Adipose tissue (tissue), 3 donors: ENCODE measurements around the gene NLRP7. TPM values are rescaled to one million over a fixed set of nuclear protein-coding genes. Genes with fewer than 3 reads are reported as not detected.
"Not testable (repeated sequence)": the region's sequence is repeated elsewhere in the genome, so short reads cannot be mapped to it uniquely, and the experiment has no call there.

Experiments used
- H3K27ac ChIP-seq: one replicate; pipeline ENCODE4 v1.5.1; 2013; ENCODE audit warnings: low read depth, low read length
- WGBS, 3 donors: extraction: QIAGEN DNeasy Blood & Tissue Kit; methylation state at CpG; one replicate each; pipeline ENCODE4 v1.1.7; 2013; 5-methylcytosine and 5-hydroxymethylcytosine counted together
- polyA plus RNA-seq, 3 donors: library from polyadenylated mRNA; stranded (reverse); fragments of 200-250 nt; gene quantifications; one replicate each; pipeline ENCODE4 v1.2.3, GENCODE V29; 2013
- donor health status: healthy with polysubstance abuse.
- donor health status: Bipolar disorder and iron deficiency.
- donor health status: healthy.

Gene NLRP7
- polyA plus RNA-seq, 3 donors: not detected

DNA sequence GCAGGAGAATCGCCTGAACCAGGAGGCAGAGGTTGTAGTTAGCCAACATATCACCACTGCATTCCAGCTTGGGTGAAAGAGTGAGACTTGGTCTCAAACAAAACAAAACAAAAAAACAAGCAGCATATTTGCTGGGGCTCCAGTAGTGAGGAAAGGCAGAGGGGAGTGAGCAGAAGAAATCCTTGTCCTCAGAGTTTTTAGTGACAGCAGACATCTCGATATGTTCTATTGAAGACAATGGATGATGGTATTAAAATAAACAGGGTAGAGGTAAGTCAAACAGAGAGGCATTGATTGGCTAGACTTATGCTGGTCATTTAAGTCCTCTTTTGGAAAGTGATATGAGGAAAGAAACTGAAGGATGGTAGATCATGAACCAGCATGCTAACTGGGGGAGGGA is 19.0 kb downstream of the NLRP7 start:
- H3K27ac ChIP-seq: no peak overlapping the region
- WGBS, 3 donors: 84 to 94% (median 94%) methylated on average over 2 of the region's 2 CpGs

DNA sequence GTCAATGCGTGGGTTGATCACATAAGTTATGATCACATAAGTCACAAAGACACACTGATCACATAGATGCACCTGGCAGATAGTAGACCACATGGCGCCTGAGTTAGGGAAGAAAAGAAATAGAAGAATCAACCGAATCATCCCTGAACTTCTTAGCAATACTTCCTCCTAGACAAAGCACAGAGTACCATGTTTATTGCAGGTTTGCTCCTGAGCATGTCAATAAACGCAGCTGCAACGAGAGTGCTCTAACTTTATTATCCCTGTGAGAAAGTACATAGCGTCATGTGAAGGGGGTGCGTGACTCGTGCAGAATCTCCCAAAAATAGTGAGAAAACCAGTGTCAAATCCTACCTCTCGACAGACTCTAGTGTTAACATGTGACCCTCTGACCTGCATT is 24.1 kb downstream of the NLRP7 start:
- 63 to 71% (median 68%) methylated on average over 9 of the region's 9 CpGs for WGBS, 3 donors

DNA sequence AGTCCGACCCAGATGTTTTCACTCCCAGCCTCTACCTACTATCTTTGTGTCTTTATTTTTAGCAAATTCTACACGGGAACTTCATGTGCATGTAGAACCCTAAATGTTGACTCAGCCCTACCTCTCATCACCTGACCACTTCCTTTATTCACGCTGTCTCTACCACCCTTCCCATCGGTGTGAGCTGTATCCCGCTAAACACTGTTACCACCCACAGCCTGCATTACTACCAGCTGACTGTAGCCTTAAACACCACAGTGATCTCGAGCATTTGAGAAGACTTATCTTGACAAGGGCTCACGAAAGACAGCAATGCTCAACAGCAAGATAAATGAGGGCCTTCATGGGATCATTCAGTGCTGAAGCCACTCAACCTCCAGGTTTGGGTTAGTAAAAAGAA is 26.2 kb downstream of the NLRP7 start:
- WGBS, 3 donors: 50 to 55% (median 50%) methylated on average over 7 of the region's 7 CpGs
- no peak overlapping the region for H3K27ac ChIP-seq

More for the DNA sequence above, 24.1 kb downstream of the NLRP7 start:
- H3K27ac ChIP-seq: no peak overlapping the region

DNA sequence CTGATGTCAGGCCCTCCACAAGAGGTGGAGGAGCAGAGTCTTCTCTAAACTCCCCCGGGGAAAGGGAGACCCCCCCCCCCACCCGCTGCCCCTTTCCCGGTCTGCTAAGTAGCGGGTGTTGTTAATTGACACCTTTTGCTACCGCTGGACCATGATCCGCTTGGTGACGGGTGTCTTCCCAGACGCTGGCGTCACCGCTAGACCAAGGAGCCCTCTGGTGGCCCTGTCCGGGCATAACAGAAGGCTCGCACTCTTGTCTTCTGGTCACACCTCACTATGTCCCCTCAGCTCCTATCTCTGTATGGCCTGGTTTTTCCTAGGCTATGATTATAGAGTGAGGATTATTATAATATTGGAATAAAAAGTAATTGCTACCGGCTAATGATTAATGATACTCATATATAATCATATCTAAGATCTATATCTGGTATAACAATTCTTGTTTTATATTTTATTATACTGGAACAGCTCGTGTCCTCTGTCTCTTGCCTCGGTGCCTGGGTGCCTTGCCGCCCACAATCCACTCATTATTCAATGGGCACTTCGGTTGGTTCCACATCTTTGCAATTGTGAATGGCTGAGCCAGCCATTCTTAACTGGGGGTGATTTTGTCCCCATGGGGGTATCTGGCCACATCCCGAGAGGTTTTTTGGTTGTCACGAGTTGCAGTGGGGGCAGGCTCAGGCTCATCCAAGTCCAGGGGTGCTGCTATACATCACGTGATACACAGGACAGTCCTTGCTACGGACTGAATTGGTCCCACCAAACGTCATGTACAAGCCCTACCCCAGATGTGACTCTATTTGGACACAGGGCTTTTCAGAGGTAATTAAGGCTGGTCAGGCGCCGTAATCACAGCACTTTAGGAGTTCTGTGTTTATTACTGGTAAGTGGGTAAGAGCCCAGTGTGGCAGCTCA is 27.4 kb downstream of the NLRP7 start:
- 40 to 51% (median 40%) methylated on average over 15 to 23 of the region's 24 CpGs for WGBS, 3 donors
- H3K27ac ChIP-seq: not testable (repeated sequence)

DNA sequence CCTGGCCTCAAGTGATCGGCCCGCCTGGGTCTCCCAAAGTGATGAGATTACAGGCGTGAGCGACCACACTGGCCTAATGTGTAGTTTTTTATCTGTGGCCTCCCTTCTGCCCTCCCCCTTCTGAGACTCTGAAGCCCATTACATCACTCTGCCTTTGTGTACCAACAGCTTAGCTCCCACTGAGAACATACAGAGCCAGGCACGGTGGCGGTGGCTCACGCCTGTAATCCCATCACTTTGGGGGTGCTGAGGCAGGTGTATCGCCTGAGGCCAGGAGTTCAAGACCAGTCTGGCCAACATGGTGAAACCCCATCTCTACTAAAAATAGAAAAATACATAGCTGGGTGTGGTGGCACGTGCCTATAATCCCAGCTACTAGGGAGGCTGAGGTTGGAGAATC is 28.8 kb downstream of the NLRP7 start:
- 60 to 93% (median 92%) methylated on average over 9 of the region's 9 CpGs for WGBS, 3 donors
- no peak overlapping the region for H3K27ac ChIP-seq

DNA sequence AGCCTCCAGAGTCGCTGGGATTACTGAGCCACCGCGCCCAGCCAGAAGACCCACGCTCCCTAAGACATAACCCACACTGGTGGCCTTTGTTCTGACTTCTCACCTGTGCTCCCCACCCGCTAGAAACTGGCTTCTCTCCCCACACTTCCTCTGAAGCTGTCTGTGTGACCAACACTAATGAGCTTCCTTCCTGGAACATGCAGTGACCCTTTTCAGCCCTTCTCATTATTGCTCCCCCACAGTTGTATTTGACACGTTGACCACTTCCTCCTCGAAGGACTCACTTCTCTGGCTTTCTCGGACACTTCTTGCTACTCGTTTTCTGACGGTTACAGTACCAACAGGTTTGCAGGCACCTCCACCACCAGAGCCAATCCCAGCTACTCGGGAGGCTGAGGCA is 30.5 kb downstream of the NLRP7 start:
- WGBS, 3 donors: 59 to 61% (median 59%) methylated on average over 11 of the region's 11 CpGs
- no peak overlapping the region for H3K27ac ChIP-seq

DNA sequence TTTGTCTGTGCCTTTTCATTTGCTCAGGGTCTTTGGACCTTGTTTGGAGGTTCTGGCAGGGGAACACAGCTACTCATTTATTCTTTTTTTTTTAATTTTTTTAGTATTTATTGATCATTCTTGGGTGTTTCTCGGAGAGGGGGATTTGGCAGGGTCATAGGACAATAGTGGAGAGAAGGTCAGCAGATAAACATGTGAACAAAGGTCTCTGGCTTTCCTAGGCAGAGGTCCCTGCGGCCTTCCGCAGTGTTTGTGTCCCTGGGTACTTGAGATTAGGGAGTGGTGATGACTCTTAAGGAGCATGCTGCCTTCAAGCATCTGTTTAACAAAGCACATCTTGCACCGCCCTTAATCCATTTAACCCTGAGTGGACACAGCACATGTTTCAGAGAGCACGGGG is 39.4 kb downstream of the NLRP7 start:
- WGBS, 3 donors: 41 to 89% (median 85%) methylated on average over 2 to 4 of the region's 5 CpGs
- H3K27ac ChIP-seq: not testable (repeated sequence)

DNA sequence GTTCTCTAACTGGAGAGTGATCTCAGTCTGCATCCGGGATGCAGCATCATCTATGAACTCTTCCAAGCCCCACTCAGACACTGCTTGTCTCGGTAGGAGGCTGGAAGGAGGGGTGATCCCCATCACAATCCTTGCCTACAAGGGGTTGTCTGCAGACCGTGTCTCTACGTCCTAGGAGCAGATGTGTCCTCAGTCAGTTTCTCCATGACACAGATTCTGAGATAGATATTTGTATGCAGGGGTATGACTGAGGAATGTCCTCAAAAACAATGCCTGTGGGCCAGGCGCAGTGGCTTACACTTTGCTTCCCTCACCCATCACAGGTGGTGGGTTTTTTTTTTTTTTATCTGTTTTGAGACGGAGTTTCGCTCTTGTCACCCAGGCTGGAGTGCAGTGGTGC is 40.5 kb downstream of the NLRP7 start:
- 78 to 83% (median 79%) methylated on average over 7 of the region's 7 CpGs for WGBS, 3 donors
- H3K27ac ChIP-seq: no peak overlapping the region

DNA sequence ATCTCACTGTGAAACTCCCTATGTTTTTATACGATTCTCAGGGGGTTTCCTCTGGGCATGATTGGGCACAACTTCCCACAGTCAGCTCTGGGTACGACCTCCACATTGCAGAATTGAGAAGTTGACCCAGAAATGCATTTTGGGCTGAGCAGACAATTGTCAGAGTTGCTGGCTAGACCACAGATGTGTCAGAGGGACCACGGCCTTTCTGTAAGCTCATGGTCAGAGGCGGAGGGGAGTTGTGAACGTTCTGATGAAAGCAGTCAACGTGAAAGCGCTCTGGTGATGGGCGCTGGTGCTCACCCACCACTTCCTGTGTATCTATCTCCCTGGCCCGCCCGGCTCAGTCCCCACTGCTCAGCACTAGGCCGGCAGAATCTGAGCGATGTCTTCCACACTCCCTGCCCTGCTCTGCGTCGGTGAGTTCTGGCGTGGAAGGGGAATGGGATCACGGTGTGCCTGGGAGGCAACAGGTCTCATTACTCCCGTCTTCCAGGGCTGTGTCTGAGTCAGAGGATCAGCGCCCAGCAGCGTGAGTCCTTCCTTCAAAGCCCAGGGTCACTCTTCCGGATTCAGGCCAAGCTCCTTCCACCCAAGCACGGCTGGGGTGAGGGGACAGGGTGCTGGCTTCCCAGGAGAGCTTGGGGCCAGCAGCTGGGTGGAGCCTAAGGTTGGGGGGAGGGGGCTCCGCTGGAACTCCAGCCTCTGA is 41.4 kb downstream of the NLRP7 start, which contains the start of gene NCR1:
TSS of gene NCR1 (plus strand) at position 346 of the 709 bp plus-strand sequence. CDS start at position 386, 40 bp downstream.
- H3K27ac ChIP-seq: no peak within 1 kb of the TSS
- 44 to 46% (median 46%) methylated on average over 22 of the region's 22 CpGs for WGBS, 3 donors

DNA sequence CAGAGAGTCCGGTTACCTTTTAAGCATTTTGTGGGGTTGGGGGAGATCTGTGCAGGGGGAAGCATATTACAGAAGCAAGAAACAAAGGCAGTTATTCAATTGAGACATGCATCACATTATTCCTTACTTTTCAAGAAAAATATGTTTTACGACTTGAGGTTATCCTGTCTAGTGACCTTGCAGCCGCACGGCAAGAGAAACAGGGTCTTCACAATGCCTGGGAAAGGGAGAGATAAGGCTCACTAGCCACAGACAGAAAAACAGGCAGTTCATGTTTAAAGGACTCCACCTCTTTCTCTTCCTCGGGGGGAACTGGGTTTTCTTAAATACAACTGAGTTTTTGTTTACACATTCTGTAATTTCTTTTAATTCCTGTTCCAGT is 41.9 kb downstream of the NLRP7 start:
- no peak overlapping the region for H3K27ac ChIP-seq
- 23 to 27% (median 26%) methylated on average over 5 of the region's 5 CpGs for WGBS, 3 donors

DNA sequence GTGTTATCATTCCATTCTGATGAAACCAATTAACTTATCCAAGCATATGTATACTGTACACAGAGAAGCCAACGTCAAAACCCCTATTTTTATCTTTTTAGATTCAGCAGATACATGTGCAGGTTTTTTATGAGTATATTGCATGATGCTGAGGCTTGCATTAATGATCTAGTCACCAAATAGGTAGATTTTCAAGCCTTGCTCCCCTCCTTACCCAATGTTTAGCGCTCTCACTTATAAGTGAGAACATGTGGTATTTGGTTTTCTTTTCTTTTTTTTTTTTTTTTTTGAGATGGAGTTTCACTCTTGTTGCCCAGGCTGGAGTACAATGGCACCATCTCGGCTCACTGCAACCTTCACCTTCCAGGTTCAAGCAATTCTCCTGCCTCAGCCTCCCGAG is 43.1 kb downstream of the NLRP7 start:
- 78 to 84% (median 81%) methylated on average over 4 of the region's 4 CpGs for WGBS, 3 donors
- not testable (repeated sequence) for H3K27ac ChIP-seq

DNA sequence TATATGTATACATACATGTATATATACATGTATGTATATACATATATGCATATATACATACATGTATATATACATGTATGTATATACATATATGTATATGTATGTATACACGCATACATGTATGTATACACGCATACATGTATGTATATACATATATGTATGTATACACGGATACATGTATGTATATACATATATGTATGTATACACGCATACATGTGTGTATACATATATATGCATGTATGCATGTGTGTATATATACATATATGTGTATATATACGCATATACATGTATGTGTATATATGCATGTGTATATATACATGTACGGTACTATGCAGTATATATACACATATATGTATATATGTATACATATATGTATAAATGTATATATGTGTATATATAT is 44.0 kb downstream of the NLRP7 start:
- WGBS, 3 donors: 89 to 95% (median 94%) methylated on average over 6 of the region's 6 CpGs
- no peak overlapping the region for H3K27ac ChIP-seq

DNA sequence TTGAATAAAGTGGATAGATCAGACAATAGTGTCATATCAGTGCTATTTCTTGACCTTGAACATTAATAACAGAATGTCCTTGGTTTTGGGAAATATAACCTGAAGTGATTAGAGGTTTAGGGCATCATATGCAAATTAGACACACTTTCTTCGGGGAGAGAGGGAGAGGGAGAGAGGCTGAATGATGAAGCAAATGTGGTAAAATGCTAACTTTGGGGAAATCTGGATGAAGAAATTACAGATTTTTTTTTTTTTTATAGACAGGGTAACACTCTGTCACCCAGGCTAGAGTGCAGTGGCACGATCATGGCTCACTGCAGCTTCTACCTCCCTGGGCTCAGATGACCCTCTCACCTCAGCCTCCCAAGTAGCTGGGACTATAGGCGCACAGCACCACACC is 45.3 kb downstream of the NLRP7 start:
- 63 to 88% (median 83%) methylated on average over 3 of the region's 3 CpGs for WGBS, 3 donors
- no peak overlapping the region for H3K27ac ChIP-seq

DNA sequence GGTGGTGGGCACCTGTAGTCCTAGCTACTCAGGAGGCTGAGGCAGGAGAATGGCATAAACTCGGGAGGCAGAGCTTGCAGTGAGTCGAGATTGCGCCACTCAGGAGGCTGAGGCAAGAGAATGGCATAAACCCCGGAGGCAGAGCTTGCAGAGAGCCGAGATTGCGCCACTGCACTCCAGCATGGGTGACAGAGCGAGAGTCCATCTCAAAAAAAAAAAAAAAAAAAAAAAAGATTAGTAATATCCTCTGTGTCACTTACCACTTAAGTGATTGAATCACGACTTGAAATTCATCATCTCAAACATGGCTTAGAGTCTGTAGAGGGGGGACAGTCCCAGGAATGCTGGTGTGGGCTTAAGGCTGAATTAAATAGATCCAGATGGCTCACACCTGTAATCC is 46.2 kb downstream of the NLRP7 start:
- 58 to 83% (median 65%) methylated on average over 8 of the region's 8 CpGs for WGBS, 3 donors
- not testable (repeated sequence) for H3K27ac ChIP-seq

DNA sequence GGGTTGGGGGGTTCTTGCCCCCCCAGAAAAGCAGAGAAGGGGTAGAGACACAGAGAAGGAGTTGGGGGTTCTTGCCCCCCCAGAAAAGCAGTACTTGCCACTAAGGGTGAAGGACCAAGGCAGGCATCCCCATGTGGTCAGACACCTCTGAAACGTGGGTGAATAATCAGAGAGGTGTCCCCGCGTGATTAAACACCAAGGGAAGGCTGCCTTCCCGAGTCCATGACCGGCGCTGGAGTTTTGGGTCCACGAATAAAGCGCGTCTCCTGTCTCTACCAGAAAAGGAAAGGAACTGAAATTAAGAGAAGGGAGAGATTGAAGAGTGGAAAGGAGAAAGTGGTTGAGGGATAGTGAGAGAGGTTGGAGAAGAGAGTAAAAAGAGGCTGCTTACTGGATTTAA is 47.7 kb downstream of the NLRP7 start:
- H3K27ac ChIP-seq: not testable (repeated sequence)
- 77 to 88% (median 87%) methylated on average over 9 of the region's 9 CpGs for WGBS, 3 donors

DNA sequence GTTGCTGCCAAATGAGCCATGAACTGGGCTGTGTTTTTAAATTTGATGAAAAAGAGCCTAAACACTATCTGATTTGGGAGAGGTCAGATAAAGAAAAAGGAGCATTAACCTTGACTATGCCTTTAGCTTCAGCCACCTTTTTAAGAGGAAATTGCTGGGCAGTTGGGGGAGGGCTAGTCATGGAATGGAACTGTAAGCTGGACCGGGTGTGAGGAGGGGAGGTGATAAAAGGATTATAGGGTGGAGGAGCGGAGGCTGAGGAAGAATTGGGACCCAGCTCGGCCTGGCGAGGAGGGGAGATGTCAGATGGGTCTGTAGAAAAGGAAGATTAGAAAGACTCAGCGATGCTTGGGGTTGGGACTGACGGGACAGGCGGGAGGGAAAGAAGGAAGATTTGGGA is 48.6 kb downstream of the NLRP7 start:
- 48 to 82% (median 70%) methylated on average over 7 of the region's 7 CpGs for WGBS, 3 donors
- H3K27ac ChIP-seq: not testable (repeated sequence)

DNA sequence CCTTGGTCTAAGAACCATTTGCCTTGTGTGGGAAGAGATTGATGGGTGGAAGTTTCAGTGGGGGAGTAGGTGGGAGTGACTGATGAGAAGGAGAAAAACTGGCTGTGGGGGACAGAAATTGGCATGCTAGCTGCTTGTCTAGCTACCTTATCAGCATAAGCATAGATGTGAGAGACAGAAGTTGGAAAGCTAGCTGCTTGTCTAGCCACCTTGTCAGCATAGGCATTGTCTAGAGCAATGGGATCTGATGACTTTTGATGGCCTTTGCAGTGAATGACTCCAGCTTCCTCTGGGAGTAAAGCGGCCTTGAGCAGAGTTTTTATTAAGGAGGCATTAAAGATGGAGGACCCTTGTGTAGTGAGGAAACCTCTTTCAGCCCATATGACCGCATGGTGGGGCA is 51.3 kb downstream of the NLRP7 start:
- 77 to 92% (median 85%) methylated on average over 2 of the region's 2 CpGs for WGBS, 3 donors
- H3K27ac ChIP-seq: no peak overlapping the region

DNA sequence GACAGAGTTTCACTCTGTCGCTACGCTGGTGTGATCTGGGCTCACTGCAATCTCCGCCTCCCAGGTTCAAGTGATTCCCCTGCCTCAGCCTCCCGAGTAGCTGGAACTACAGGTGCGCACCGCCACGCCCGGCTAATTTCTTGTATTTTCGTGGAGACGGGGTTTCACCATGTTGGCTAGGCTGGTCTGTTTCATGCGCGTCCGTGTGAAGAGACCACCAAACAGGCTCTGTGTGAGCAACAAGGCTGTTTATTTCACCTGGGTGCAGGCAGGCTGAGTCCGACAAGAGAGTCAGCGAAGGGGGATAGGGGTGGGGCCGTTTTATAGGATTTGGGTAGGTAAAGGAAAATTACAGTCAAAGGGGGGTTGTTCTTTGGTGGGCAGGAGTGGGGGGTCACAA is 53.2 kb downstream of the NLRP7 start:
- H3K27ac ChIP-seq: not testable (repeated sequence)
- 81 to 89% (median 87%) methylated on average over 16 of the region's 16 CpGs for WGBS, 3 donors

DNA sequence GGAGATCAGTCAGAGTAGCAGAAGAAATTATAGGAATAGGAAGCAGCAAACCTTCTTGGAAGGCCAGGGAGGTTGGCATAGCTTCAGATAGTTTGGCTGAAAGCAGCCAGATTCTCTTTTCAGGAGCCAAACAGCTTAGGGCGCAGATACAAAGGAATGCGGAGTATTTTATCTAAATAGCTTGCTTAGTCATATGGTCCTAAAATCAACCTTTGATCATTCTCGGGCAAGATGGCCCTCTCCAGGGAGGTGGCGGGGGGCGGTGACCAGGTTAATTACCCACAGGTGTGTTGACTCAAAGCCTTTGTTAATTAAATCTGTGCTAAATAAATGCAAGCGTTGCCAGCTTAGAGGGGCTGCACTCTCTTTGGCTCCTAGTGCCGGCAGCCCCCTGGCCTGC is 53.9 kb downstream of the NLRP7 start:
- no peak overlapping the region for H3K27ac ChIP-seq
- WGBS, 3 donors: 36 to 57% (median 42%) methylated on average over 7 of the region's 7 CpGs

DNA sequence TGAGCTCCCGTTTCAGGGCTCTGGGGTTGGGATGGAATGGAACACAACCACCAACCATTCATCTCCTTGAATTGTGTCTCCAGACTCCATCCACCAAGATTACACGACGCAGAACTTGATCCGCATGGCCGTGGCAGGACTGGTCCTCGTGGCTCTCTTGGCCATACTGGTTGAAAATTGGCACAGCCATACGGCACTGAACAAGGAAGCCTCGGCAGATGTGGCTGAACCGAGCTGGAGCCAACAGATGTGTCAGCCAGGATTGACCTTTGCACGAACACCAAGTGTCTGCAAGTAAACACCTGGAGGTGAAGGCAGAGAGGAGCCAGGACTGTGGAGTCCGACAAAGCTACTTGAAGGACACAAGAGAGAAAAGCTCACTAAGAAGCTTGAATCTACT is 57.8 kb downstream of the NLRP7 start:
- WGBS, 3 donors: 83 to 86% (median 85%) methylated on average over 11 of the region's 11 CpGs
- no peak overlapping the region for H3K27ac ChIP-seq
